Suprapubic skin (tissue), 4 donors: ENCODE results near the gene RBM39. TPM values are rescaled to one million over a fixed set of nuclear protein-coding genes. Genes with fewer than 3 reads are reported as not detected.

ENCODE experiments used
- DNase-seq, 2 donors: peaks; one replicate each; pipeline ENCODE4 v3.0.0-alpha.2; 2019; ENCODE audit warnings: low spot score in 2 of 2
- H3K27ac ChIP-seq: fragments of 200-600 bp; sonication (generic); one replicate; pipeline ENCODE4 v1.5.1; 2019
- H3K27me3 ChIP-seq: fragments of 200-600 bp; sonication (generic); one replicate; pipeline ENCODE4 v1.5.1; 2019
- H3K36me3 ChIP-seq: fragments of 200-600 bp; sonication (generic); one replicate; pipeline ENCODE4 v1.5.1; 2019
- H3K4me1 ChIP-seq: fragments of 200-600 bp; sonication (generic); one replicate; pipeline ENCODE4 v1.5.1; 2019
- H3K4me3 ChIP-seq: fragments of 200-600 bp; sonication (generic); one replicate; pipeline ENCODE4 v1.5.1; 2019; ENCODE audit warnings: mild to moderate bottlenecking
- H3K9me3 ChIP-seq: fragments of 200-600 bp; sonication (generic); one replicate; pipeline ENCODE4 v1.5.1; 2019
- EP300 ChIP-seq: sonication (generic); formaldehyde crosslinking; IDR thresholded peaks from one replicate; pipeline ENCODE4 v1.6.1; 2017; ENCODE audit warnings: antibody characterized with exemption
- POLR2A ChIP-seq, 2 donors: fragments of 450-650 bp; IDR thresholded peaks; one replicate each; pipeline ENCODE4 v1.6.1; 2017; ENCODE audit warnings: antibody characterized with exemption in 2 of 2, mild to moderate bottlenecking in 2 of 2, moderate library complexity in 2 of 2
- POLR2AphosphoS5 ChIP-seq, 3 donors: sonication (generic); formaldehyde crosslinking; IDR thresholded peaks; one replicate each; pipeline ENCODE4 v1.6.1; 2017; ENCODE audit warnings: antibody characterized with exemption in 3 of 3
- WGBS: methylation state at CpG from one replicate; pipeline ENCODE4 v1.1.5; 2018; 5-methylcytosine and 5-hydroxymethylcytosine counted together
- total RNA-seq, 4 donors: library from RNA; depleted of rRNA; stranded (reverse); fragments of >200 nt; gene quantifications; one replicate each; pipeline ENCODE4 v1.1.0, GENCODE V29; 2016
- TF ChIP-seq, protein P1 (sequence below), 2 donors: fragments of 200-600 bp in 1 of 2; fragments of 450-650 bp in 1 of 2; sonication (generic) in 1 of 2; IDR thresholded peaks; one replicate each; pipeline ENCODE4 v1.5.1; 2016 to 2019; ENCODE audit warnings: antibody characterized with exemption in 2 of 2, mild to moderate bottlenecking in 1 of 2, moderate library complexity in 1 of 2

The RBM39 gene
- total RNA-seq, 4 donors from 2014 or later, result 245 to 599 (median 258) TPM

DNA sequence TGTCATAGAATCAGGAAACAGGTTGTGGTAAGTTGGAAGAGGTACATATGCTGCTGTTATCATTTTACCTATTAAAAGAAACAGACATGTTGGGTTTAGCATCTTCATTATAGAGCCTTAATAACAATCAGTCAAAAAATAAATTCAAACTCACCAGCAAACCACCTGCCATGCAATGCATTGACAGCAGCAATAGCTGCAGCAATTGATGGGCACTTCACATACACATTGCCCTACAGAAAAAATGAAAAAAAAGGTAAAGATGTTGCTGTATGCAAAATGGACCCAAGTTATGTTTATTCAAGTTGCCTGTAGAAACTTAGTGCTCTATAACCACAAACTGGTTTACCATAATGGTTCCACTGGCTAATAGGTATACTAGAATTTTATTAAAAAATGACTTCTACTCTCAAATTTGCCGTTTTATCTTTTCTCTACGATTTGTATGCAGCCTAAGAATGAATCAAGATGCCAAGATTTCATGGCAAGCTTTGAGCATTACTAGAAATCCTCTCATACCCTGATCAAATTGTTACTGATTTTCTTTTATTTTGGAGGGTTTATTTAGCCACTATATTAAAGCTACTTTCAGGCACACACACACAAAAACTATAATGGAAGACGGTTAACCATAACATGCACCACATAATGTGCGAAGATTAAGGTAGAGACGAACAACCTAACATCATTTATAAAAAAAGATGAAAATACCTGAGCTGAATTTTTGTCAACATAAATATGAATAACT, 37.4 kb downstream of the RBM39 start:
- Histone ChIP-seq H3K36me3 (peaks cover 70% of the 10 kb centered on the region), H3K4me1 (peaks cover 17% of the 10 kb centered on the region), H3K4me3 (no peak overlapping the region), H3K27me3 (no peaks in the 10 kb centered on the region), H3K27ac (no peak overlapping the region), H3K9me3 (no peaks in the 10 kb centered on the region)
- DNase-seq, result no peak
- TF ChIP-seq EP300 (no peak), POLR2AphosphoS5 (IDR thresholded peaks at IDR 0.05) (no peak), POLR2A (IDR thresholded peaks at IDR 0.05) (no peak)
- TF ChIP-seq, protein P1, sequence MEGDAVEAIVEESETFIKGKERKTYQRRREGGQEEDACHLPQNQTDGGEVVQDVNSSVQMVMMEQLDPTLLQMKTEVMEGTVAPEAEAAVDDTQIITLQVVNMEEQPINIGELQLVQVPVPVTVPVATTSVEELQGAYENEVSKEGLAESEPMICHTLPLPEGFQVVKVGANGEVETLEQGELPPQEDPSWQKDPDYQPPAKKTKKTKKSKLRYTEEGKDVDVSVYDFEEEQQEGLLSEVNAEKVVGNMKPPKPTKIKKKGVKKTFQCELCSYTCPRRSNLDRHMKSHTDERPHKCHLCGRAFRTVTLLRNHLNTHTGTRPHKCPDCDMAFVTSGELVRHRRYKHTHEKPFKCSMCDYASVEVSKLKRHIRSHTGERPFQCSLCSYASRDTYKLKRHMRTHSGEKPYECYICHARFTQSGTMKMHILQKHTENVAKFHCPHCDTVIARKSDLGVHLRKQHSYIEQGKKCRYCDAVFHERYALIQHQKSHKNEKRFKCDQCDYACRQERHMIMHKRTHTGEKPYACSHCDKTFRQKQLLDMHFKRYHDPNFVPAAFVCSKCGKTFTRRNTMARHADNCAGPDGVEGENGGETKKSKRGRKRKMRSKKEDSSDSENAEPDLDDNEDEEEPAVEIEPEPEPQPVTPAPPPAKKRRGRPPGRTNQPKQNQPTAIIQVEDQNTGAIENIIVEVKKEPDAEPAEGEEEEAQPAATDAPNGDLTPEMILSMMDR (IDR thresholded peaks at IDR 0.05), result no peak
- WGBS, result 85% methylated on average over 5 of the region's 5 CpGs

DNA sequence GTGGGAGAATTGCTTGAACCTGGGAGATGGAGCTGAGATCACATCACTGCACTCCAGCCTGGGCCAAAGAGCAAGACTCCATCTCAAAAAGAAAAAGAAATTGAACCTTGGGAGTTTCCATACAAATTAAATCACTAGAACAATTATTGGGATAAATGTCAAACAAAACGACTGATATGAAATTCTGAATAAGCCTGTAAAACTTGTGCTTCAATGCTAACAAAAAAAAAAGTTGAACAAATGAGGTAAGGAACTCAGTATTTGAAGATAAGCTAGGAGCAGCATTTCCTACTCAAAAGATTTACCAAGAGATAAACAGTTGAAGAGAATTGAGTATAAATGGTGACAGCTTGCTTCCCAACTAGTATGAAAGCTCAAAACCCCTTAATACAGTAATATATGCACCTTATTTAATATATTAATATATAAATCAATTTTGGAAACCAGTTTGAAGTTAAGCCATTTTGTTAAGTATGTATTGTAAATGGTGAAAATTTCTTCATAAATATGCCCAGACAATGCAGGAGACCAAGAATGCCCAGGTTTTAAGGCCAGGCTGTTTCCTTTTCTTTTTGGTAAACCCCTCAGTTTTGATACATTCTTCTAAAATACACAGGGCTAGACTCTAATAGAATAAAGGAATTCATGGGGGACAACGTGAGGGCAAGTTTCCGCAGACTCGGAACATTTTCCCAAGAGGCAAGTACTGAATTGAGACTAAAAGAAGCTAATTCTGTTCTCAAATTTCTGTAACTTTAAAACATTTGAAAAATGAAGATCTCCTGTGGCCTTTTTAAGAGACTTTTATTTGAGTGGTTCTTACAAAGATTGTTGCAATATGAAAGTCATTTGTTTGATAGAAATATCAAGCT, 39.0 kb downstream of the RBM39 start:
- no peak for TF ChIP-seq POLR2AphosphoS5 (IDR thresholded peaks at IDR 0.05)
- TF ChIP-seq POLR2A (IDR thresholded peaks at IDR 0.05), result no peak
- H3K4me1 ChIP-seq, result peaks cover 19% of the 10 kb centered on the region
- WGBS, result 61% methylated on average over 4 of the region's 4 CpGs

DNA sequence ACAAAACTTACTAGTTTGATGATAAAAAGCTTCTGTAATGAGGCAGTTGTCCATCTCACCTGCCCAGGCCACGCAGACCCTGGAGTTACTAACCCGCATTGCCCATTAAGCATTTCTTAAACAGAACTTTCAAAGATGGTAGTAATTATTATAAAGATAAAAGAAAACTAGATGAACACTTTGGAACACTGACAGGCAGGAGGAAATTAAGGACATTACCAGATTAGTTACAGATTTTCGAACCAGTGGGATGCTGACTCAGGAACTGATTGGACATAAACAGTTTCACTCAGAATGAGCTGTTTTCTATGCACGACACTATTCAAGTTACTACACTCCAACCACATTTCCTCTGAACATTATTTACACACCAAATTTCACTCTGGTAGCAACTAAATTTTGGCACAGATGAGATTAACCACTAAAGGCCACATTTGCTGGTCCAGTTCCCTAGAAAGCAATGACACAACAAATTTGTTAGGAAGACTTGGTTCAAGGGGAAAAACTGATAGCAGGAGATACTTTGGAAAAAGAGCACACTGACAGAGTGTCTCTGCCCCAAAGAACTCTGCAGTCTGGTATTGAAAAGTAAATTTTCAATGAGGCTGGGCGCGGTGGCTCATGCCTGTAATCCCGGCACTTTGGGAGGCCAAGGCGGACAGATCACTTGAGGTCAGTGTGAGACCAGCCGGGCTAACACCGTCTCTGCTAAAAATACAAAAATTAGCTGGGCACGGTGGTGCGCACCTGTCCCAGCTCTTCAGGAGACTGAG, 39.8 kb downstream of the RBM39 start:
- peak in 1 of 2 donors; percentile 55 for DNase-seq
- Histone ChIP-seq H3K27ac (no peak overlapping the region), H3K4me1 (peaks cover 27% of the 10 kb centered on the region), H3K27me3 (no peaks in the 10 kb centered on the region), H3K36me3 (peaks cover 48% of the 10 kb centered on the region), H3K4me3 (no peak overlapping the region), H3K9me3 (no peaks in the 10 kb centered on the region)
- WGBS, result 80% methylated on average over 12 of the region's 12 CpGs
- TF ChIP-seq, protein P1 (IDR thresholded peaks at IDR 0.05), result no peak
- TF ChIP-seq POLR2A (IDR thresholded peaks at IDR 0.05) (no peak), POLR2AphosphoS5 (IDR thresholded peaks at IDR 0.05) (no peak), EP300 (no peak)

More for the DNA sequence above, 39.0 kb downstream of the RBM39 start:
- peaks cover 56% of the 10 kb centered on the region for H3K36me3 ChIP-seq
- no peak for DNase-seq
- H3K4me3 ChIP-seq, result no peak overlapping the region
- H3K27ac ChIP-seq, result no peak overlapping the region
- no peaks in the 10 kb centered on the region for H3K9me3 ChIP-seq
- no peaks in the 10 kb centered on the region for H3K27me3 ChIP-seq

DNA sequence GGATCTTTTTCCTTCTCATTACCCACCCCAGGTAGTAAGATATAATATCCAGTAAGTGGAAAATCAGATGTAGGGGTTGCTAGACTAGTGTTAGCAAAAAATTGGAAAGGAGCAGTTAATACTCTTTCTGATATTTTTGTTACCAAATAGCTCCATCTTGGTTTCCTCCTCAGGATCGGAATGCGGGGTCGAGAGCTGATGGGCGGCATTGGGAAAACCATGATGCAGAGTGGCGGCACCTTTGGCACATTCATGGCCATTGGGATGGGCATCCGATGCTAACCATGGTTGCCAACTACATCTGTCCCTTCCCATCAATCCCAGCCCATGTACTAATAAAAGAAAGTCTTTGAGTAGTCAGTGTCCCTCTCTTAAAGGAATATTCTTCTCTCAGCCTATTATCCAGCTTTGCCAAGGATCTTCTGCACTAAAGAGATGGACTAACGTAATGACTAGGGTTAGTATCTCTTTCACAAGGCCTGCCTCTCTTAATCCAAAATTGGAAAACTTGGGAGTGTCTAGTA, 41.4 kb downstream of the RBM39 start:
- TF ChIP-seq EP300 (no peak), POLR2AphosphoS5 (IDR thresholded peaks at IDR 0.05) (no peak), POLR2A (IDR thresholded peaks at IDR 0.05) (no peak)
- TF ChIP-seq, protein P1 (IDR thresholded peaks at IDR 0.05), result no peak
- peak in 1 of 2 donors; percentile 46 for DNase-seq
- Histone ChIP-seq H3K4me3 (peak overlapping the region; percentile 81), H3K27me3 (no peaks in the 10 kb centered on the region), H3K4me1 (peaks cover 29% of the 10 kb centered on the region), H3K36me3 (peaks cover 41% of the 10 kb centered on the region), H3K9me3 (no peaks in the 10 kb centered on the region), H3K27ac (peak overlapping the region; percentile 89)
- 90% methylated on average over 7 of the region's 7 CpGs for WGBS

DNA sequence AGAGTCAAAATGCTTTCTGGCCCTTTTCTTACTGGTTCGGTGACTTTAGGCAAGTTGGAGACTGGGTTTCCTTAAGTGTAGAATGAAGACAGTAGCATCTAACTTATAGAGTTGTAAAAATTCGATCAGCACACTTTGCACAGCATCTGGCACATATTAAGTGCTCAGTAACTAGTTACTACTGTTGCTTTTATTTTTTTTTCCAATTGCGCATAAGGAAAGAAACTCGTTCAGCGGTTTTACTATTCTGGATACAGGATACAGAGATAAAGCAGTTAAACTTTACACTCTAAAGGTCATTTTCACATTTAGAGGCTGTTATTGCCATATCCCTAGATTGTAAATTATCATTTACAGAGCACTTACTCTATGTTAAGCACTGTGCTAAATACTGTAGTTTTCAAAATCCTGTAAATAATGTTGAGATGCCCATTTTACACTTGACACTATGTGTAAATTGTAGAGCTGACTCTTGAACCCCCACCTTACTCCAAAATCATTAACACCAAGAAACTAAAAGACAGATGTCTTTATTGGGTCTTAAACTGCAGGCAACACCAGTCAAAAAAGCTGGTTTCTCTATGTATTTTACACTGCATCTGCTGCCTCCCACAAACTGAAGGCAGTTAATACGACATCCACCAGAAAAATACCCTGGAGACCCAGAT, 42.0 kb downstream of the RBM39 start:
- no peak for TF ChIP-seq POLR2A (IDR thresholded peaks at IDR 0.05)
- no peak for TF ChIP-seq EP300
- TF ChIP-seq, protein P1 (IDR thresholded peaks at IDR 0.05), result no peak
- no peak for TF ChIP-seq POLR2AphosphoS5 (IDR thresholded peaks at IDR 0.05)
- Histone ChIP-seq H3K27ac (peak overlapping the region; percentile 89), H3K27me3 (no peaks in the 10 kb centered on the region), H3K9me3 (no peaks in the 10 kb centered on the region), H3K4me3 (peak overlapping the region; percentile 81), H3K4me1 (peaks cover 29% of the 10 kb centered on the region), H3K36me3 (peaks cover 41% of the 10 kb centered on the region)
- 18% methylated on average over 6 of the region's 6 CpGs for WGBS
- no peak for DNase-seq
